ENCODE results near the gene CMTM4.

Gene CMTM4

DNA sequence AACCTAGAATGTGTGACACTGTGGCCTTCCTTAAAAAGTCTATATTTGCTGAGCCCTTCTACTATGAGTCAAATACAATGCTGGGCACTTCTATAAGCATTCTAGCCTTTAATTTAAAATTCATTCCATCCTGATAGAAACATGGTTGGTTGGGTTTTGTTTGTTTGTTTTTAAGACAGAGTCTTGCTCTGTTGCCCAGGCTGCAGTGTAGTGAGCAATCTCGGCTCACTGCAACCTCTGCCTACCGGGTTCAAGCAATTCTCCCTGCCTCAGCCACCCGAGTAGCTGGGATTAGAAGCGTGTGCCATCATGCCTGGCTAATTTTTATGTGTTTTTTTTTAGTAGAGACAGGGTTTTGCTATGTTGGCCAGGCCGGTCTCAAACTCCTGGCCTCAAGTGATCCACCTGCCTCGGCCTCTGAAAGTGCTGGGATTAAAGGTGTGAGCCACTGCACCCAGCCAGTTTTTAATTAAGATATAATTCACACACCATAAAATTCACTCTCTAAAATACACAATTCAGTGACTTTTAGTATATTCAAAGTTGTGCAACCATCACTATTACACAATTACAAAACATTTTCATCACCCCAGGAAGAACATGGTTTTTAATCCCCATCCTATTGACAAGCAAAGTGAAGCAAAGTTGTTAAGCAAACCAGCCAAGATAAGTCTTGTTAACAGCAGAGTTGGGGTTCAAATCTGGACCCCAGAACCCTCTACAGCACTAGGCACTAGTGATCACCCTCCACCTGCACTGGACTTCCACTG lies 42.8 kb downstream of the CMTM4 start:
- ChIA-PET POLR2A (no interaction called here), CTCF (interaction anchor here (1.1 to 6.4 kb wide), 8 partner anchors 7 to 219 kb away, joined by 3 to 166 read pairs (median 18); no protein-coding TSS in a partner anchor)
- TF ChIP-seq, protein P1, sequence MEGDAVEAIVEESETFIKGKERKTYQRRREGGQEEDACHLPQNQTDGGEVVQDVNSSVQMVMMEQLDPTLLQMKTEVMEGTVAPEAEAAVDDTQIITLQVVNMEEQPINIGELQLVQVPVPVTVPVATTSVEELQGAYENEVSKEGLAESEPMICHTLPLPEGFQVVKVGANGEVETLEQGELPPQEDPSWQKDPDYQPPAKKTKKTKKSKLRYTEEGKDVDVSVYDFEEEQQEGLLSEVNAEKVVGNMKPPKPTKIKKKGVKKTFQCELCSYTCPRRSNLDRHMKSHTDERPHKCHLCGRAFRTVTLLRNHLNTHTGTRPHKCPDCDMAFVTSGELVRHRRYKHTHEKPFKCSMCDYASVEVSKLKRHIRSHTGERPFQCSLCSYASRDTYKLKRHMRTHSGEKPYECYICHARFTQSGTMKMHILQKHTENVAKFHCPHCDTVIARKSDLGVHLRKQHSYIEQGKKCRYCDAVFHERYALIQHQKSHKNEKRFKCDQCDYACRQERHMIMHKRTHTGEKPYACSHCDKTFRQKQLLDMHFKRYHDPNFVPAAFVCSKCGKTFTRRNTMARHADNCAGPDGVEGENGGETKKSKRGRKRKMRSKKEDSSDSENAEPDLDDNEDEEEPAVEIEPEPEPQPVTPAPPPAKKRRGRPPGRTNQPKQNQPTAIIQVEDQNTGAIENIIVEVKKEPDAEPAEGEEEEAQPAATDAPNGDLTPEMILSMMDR (IDR thresholded peaks at IDR 0.05; ENCODE audit: insufficient read depth, low read length, missing control alignments), result no peak

DNA sequence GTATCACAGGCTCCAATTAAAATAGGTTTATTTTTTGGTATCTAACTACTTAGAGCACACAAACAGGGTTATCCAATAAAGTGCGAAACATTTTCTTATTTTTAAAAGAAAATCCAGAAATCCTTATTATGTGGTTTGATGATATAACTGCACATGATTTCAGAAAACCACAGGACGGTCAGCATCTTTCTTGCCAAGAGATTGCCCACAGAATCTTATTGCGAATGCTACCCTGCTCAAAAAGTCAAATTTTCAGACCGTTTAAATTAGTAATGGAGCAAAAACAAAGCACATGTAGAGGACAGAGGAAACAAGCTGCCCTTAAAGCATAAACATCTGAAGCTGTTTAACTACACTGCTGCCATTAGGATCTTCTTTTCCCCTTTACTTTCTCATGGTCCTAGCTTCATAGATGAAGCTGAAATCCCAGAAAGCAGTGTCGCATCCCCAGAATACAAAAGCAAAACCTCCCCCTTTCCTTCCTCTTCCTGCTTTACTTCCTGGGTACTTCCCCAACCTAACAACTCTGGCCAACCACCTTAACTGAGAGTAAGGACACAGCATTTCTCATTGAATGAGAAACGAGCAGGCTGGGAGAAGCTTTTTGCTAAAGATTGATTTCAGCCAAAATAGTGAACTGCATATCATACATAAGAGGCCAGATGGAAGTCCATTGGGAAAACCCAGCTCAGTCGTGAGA lies 43.7 kb downstream of the CMTM4 start:
- TF ChIP-seq, protein P1 (IDR thresholded peaks at IDR 0.05; ENCODE audit: insufficient read depth, low read length, missing control alignments), result no peak
- POLR2A ChIA-PET, result no interaction called here
- CTCF ChIA-PET, result interaction anchor here (0.7 to 6.4 kb wide), 12 partner anchors 8 to 226 kb away, joined by 3 to 166 read pairs (median 14); partner anchors contain the start of gene DYNC1LI2
- no peak overlapping the region for H3K4me3 ChIP-seq (ENCODE audit: low read depth, low read length)
- DNase-seq (ENCODE audit: low read depth, low spot score), result no peak

More for the DNA sequence above, 42.8 kb downstream of the CMTM4 start:
- no peak for DNase-seq (ENCODE audit: low read depth, low spot score)
- H3K4me3 ChIP-seq (ENCODE audit: low read depth, low read length), result no peak overlapping the region

GRCh38 chr16:66651965-66652364 lies 44.6 kb downstream of the CMTM4 start:
- ChIA-PET POLR2A (no interaction called here), CTCF (interaction anchor here (0.8 to 6.4 kb wide), 29 partner anchors 9 to 246 kb away, joined by 3 to 166 read pairs (median 10); partner anchors contain the start of gene DYNC1LI2)

GRCh38 chr16:66651474-66651765 lies 45.1 kb downstream of the CMTM4 start:
- TF ChIP-seq, protein P1 (IDR thresholded peaks at IDR 0.05; ENCODE audit: insufficient read depth, low read length, missing control alignments), result no peak
- ChIA-PET CTCF (interaction anchor here (0.8 to 6.4 kb wide), 50 partner anchors 8 to 252 kb away, joined by 3 to 166 read pairs (median 6); partner anchors contain the start of genes DYNC1LI2, NAE1 and TK2), POLR2A (interaction anchor here (1.0 kb wide), 1 partner anchor 33 kb away, joined by 5 read pairs; no protein-coding TSS in a partner anchor)
- no peak for DNase-seq (ENCODE audit: low read depth, low spot score)
- H3K4me3 ChIP-seq (ENCODE audit: low read depth, low read length), result no peak overlapping the region

More at GRCh38 chr16:66651965-66652364, 44.6 kb downstream of the CMTM4 start:
- DNase-seq (ENCODE audit: low read depth, low spot score), result no peak
- H3K4me3 ChIP-seq (ENCODE audit: low read depth, low read length), result no peak overlapping the region
- TF ChIP-seq, protein P1 (IDR thresholded peaks at IDR 0.05; ENCODE audit: insufficient read depth, low read length, missing control alignments), result no peak

- peak overlapping the region; percentile 0; the same call in 1 of the 2 replicates for H3K4me3 ChIP-seq (ENCODE audit: low read depth, low read length)
- POLR2A ChIA-PET, result interaction anchor here (0.6 to 1.0 kb wide), 3 partner anchors 32 to 89 kb away, joined by 3 to 5 read pairs (median 3); no protein-coding TSS in a partner anchor
These were observed 45.7 kb downstream of the CMTM4 start for GRCh38 chr16:66650707-66651473.

More at GRCh38 chr16:66650707-66651473, 45.7 kb downstream of the CMTM4 start:
- DNase-seq (ENCODE audit: low read depth, low spot score), result peak; percentile 12
- TF ChIP-seq, protein P1 (IDR thresholded peaks at IDR 0.05; ENCODE audit: insufficient read depth, low read length, missing control alignments), result peak; percentile 90
- CTCF ChIA-PET, result interaction anchor here (0.7 to 6.4 kb wide), 58 partner anchors 8 to 253 kb away, joined by 3 to 166 read pairs (median 6); partner anchors contain the start of genes CMTM3, DYNC1LI2, NAE1 and TK2
